ENCODE results near the gene SNX14.

DNA sequence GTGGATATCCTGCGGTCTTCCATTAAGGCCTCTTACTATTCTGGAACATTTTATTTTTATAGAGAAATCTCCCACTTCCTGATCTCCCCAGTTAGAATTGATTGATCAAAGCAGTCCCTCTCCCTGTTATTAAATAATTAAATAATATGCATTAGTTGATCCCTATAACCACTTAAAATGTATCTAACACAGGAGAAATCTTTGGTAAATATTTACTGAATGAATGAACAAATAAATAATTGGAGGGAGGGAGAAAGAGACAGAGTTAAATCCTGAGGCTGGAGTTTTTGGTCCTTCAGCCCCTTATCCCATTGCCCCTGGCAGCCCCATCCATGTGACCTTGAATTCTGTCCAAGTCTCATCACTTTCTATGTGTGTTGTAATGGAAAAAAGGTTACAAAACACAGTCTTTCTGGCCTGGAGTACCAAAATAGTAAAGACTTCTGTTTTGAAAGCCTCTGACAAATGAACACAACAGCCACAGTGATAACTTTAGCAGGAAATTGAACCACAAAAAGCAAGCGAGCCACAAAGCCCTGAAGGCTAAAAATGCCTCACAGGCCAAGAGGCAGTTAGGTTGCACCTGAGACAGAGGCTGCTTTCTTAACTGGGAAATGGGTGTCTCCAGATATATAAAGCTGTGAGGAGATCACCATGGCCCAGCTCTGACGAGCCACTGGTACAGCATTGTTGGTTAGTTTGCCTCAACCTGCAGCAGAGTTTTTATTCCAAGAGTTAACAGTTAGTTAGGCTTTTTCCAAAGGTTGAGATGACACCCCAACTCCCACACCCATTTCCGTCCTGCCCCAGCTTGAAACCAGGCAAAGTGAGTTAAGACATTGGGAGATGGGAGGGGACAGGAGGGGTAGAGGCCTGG lies 132.5 kb downstream of the SNX14 start:
- no peak for TF ChIP-seq CTCF (conservative IDR thresholded peaks at IDR 0.05; ENCODE audit: low read depth, low read length)
- no peak for TF ChIP-seq EZH2 (IDR thresholded peaks at IDR 0.05; ENCODE audit: borderline replicate concordance, low read depth, low read length, poor library complexity, severe bottlenecking)
